Liver (tissue), 9 donors: ENCODE measurements around the gene SCARF1. TPM values are rescaled to one million over a fixed set of nuclear protein-coding genes. Genes with fewer than 3 reads are reported as not detected.

Experiments
- DNase-seq: peaks from one replicate; pipeline ENCODE4 v3.0.0-alpha.2; 2017; ENCODE audit warnings: low spot score
- H3K27ac ChIP-seq, 2 donors: one replicate each; pipeline ENCODE4 v1.7.0; 2013; ENCODE audit warnings: inconsistent platforms in 2 of 2, low read length in 2 of 2, control low read depth in 1 of 2, low read depth in 1 of 2, mild to moderate bottlenecking in 1 of 2
- H3K27me3 ChIP-seq, 4 donors: one replicate each; pipeline versions ENCODE4 v1.6.1 to v1.7.0; 2013; ENCODE audit warnings: low read length in 3 of 4, inconsistent platforms in 1 of 4, mild to moderate bottlenecking in 1 of 4, moderate library complexity in 1 of 4; ENCODE audit not compliant: control insufficient read depth in 4 of 4, insufficient read depth in 4 of 4
- H3K36me3 ChIP-seq, 4 donors: one replicate each; pipeline versions ENCODE4 v1.6.1 to v1.7.0; 2013; ENCODE audit warnings: low read length in 3 of 4, mild to moderate bottlenecking in 3 of 4, low read depth in 1 of 4, moderate library complexity in 1 of 4; ENCODE audit not compliant: control insufficient read depth in 4 of 4, insufficient read depth in 3 of 4
- H3K4me1 ChIP-seq, 4 donors: one replicate each; pipeline versions ENCODE4 v1.6.1 to v1.7.0; 2013; ENCODE audit warnings: low read length in 3 of 4, mild to moderate bottlenecking in 3 of 4, moderate library complexity in 1 of 4; ENCODE audit not compliant: control insufficient read depth in 4 of 4, insufficient read depth in 4 of 4
- H3K4me3 ChIP-seq, 3 donors: one replicate each; pipeline versions ENCODE4 v1.6.1 to v1.7.0; 2013; ENCODE audit warnings: low read length in 3 of 3, control low read depth in 1 of 3, low read depth in 1 of 3, mild to moderate bottlenecking in 1 of 3
- H3K9ac ChIP-seq, 2 donors: one replicate each; pipeline ENCODE4 v1.7.0; 2013; ENCODE audit warnings: low read length in 2 of 2, mild to moderate bottlenecking in 2 of 2, moderate library complexity in 2 of 2, control low read depth in 1 of 2, low read depth in 1 of 2
- H3K9me3 ChIP-seq, 4 donors: one replicate each; pipeline versions ENCODE4 v1.6.1 to v1.7.0; 2013; ENCODE audit warnings: low read length in 3 of 4; ENCODE audit not compliant: control insufficient read depth in 4 of 4
- ATF3 ChIP-seq: IDR thresholded peaks from 2 replicates; pipeline ENCODE4 v1.6.1; 2016; ENCODE audit warnings: antibody characterized with exemption
- EGR1 ChIP-seq, 2 donors: IDR thresholded peaks; 2 replicates each; pipeline ENCODE4 v1.6.1; 2016 to 2018; ENCODE audit warnings: antibody characterized with exemption in 2 of 2, low read depth in 2 of 2
- FOXA1 ChIP-seq: IDR thresholded peaks from 2 replicates; pipeline ENCODE4 v1.6.1; 2016; ENCODE audit warnings: antibody characterized with exemption
- FOXA2 ChIP-seq: IDR thresholded peaks from 2 replicates; pipeline ENCODE4 v1.6.1; 2016; ENCODE audit warnings: antibody characterized with exemption
- GABPA ChIP-seq, 2 donors: IDR thresholded peaks in 1 of 2; conservative IDR thresholded peaks in 1 of 2; 2 replicates each; pipeline ENCODE4 v1.6.1; 2016; ENCODE audit warnings: antibody characterized with exemption in 2 of 2, mild to moderate bottlenecking in 1 of 2, moderate library complexity in 1 of 2
- HNF4A ChIP-seq, 2 donors: conservative IDR thresholded peaks; 2 replicates each; pipeline ENCODE4 v1.6.1; 2016; ENCODE audit warnings: antibody characterized with exemption in 2 of 2, mild to moderate bottlenecking in 2 of 2
- HNF4G ChIP-seq: IDR thresholded peaks from 2 replicates; pipeline ENCODE4 v1.6.1; 2016; ENCODE audit warnings: antibody characterized with exemption
- JUND ChIP-seq, 2 donors: IDR thresholded peaks; 2 replicates each; pipeline ENCODE4 v1.6.1; 2016; ENCODE audit warnings: antibody characterized with exemption in 2 of 2
- NR2F2 ChIP-seq: IDR thresholded peaks from 2 replicates; pipeline ENCODE4 v1.6.1; 2016; ENCODE audit warnings: antibody characterized with exemption
- RAD21 ChIP-seq, 2 donors: IDR thresholded peaks; 2 replicates each; pipeline ENCODE4 v1.6.1; 2016; ENCODE audit warnings: antibody characterized with exemption in 2 of 2, mild to moderate bottlenecking in 2 of 2
- REST ChIP-seq: IDR thresholded peaks from 2 replicates; pipeline ENCODE4 v1.6.1; 2016; ENCODE audit warnings: antibody characterized with exemption, mild to moderate bottlenecking
- RXRA ChIP-seq, 2 donors: IDR thresholded peaks; 2 replicates each; pipeline ENCODE4 v1.6.1; 2017 to 2018; ENCODE audit warnings: antibody characterized with exemption in 2 of 2, mild to moderate bottlenecking in 1 of 2
- SP1 ChIP-seq: IDR thresholded peaks from 2 replicates; pipeline ENCODE4 v1.6.1; 2018; ENCODE audit warnings: antibody characterized with exemption, mild to moderate bottlenecking
- TAF1 ChIP-seq: conservative IDR thresholded peaks from 2 replicates; pipeline ENCODE4 v1.6.1; 2016; ENCODE audit warnings: antibody characterized with exemption, mild to moderate bottlenecking
- YY1 ChIP-seq: IDR thresholded peaks from 2 replicates; pipeline ENCODE4 v1.6.1; 2016; ENCODE audit warnings: antibody characterized with exemption, mild to moderate bottlenecking
- ZBTB33 ChIP-seq: IDR thresholded peaks from 2 replicates; pipeline ENCODE4 v1.6.1; 2016; ENCODE audit warnings: antibody characterized with exemption
- WGBS: extraction: QIAGEN DNeasy Blood & Tissue Kit; methylation state at CpG from one replicate; pipeline ENCODE4 v1.1.7; 2013; 5-methylcytosine and 5-hydroxymethylcytosine counted together
- polyA plus RNA-seq, 2 donors: library from polyadenylated mRNA; stranded (reverse) in 1 of 2; unstranded in 1 of 2; fragments of 200-250 nt in 1 of 2; fragments of >200 nt in 1 of 2; fragmentation: Nextera tagmentation in 1 of 2; extraction: Ambion mirVana in 1 of 2; gene quantifications; one replicate each; pipeline versions ENCODE4 v1.2.1 to v1.2.3, GENCODE V29; 2013 to 2015
- total RNA-seq, 2 donors: library from RNA; depleted of rRNA; stranded (reverse); fragments of >200 nt; gene quantifications; one replicate each; pipeline ENCODE4 v1.2.3, GENCODE V29; 2014
- TF ChIP-seq, protein P1 (sequence below): fragments of 150-350 bp; IDR thresholded peaks from 2 replicates; pipeline ENCODE4 v1.5.1; 2017; ENCODE audit warnings: improper control_type of control experiment, low read depth, low read length; ENCODE audit not compliant: missing input control
- TF ChIP-seq, protein P2 (sequence below): IDR thresholded peaks from 2 replicates; pipeline ENCODE4 v1.6.1; 2016; ENCODE audit warnings: antibody characterized with exemption
- donor health status: healthy.
- donor health status: healthy.
- donor health status: healthy.
- donor health status: healthy.
- donor health status: healthy.

The SCARF1 gene
- total and polyA plus RNA-seq, 4 donors, result 1.3 to 11.9 (median 8.4) TPM

DNA sequence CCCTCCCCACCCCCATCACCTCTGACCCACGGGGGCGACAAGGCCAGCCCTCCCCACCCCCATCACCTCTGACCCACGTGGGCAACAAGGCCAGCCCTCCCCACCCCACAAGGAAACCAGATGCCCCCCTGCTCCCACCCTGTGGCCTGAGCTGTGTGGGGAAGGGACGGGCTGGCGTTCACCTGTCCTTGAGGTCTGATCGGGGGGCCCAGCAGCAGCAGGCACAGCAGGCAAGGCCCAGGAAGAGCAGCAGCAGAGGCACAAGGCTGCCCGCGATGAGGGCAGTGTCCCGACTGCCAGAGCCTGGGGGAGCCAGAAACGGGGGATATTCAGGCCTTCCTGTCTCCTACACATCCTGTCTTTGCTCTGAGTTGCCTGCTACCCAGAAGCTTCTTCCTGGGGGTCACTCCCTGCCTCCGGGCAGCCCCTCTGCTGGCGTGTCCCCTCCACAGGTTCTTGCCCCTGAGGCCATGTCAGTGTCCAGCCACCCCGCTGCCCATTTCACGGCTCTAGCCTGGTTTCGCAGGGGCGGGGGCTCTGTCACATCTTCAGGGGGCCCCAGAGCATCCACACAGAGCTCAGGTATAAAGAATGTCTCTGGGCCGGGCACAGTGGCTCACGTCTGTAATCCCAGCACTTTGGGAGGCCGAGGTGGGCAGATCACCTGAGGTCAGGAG is 6.8 kb downstream of the SCARF1 start:
- H3K4me3 ChIP-seq, result no peak overlapping the region
- peaks cover 0 to 5% (median 4%) of the 10 kb centered on the region in 4 donors for H3K4me1 ChIP-seq
- H3K9ac ChIP-seq, result no peak overlapping the region
- no peaks in the 10 kb centered on the region for H3K9me3 ChIP-seq
- no peak overlapping the region for H3K27ac ChIP-seq
- peaks cover 6 to 20% (median 13%) of the 10 kb centered on the region in 4 donors for H3K36me3 ChIP-seq
- WGBS, result 78% methylated on average over 19 of the region's 19 CpGs
- TF ChIP-seq SP1 (no peak), ATF3 (no peak), YY1 (no peak), ZBTB33 (no peak), EGR1 (IDR thresholded peaks at IDR 0.05; ENCODE audit: low read depth in 2 of 2) (no peak), FOXA2 (no peak), RAD21 (IDR thresholded peaks at IDR 0.05) (no peak), HNF4G (no peak), HNF4A (conservative IDR thresholded peaks at IDR 0.05) (no peak), GABPA (IDR thresholded peaks at IDR 0.05 in 1 of 2, conservative IDR thresholded peaks at IDR 0.05 in 1 of 2) (no peak), TAF1 (no peak), FOXA1 (no peak), JUND (IDR thresholded peaks at IDR 0.05) (no peak), REST (no peak), RXRA (IDR thresholded peaks at IDR 0.05) (no peak), NR2F2 (no peak)
- TF ChIP-seq, protein P1, sequence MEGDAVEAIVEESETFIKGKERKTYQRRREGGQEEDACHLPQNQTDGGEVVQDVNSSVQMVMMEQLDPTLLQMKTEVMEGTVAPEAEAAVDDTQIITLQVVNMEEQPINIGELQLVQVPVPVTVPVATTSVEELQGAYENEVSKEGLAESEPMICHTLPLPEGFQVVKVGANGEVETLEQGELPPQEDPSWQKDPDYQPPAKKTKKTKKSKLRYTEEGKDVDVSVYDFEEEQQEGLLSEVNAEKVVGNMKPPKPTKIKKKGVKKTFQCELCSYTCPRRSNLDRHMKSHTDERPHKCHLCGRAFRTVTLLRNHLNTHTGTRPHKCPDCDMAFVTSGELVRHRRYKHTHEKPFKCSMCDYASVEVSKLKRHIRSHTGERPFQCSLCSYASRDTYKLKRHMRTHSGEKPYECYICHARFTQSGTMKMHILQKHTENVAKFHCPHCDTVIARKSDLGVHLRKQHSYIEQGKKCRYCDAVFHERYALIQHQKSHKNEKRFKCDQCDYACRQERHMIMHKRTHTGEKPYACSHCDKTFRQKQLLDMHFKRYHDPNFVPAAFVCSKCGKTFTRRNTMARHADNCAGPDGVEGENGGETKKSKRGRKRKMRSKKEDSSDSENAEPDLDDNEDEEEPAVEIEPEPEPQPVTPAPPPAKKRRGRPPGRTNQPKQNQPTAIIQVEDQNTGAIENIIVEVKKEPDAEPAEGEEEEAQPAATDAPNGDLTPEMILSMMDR, result no peak
- TF ChIP-seq, protein P2, sequence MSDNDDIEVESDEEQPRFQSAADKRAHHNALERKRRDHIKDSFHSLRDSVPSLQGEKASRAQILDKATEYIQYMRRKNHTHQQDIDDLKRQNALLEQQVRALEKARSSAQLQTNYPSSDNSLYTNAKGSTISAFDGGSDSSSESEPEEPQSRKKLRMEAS, result no peak
- no peak for DNase-seq
- no peaks in the 10 kb centered on the region for H3K27me3 ChIP-seq
